Transverse colon (tissue), 4 donors: ENCODE results near the gene MATN1. TPM values are rescaled to one million over a fixed set of nuclear protein-coding genes. Genes with fewer than 3 reads are reported as not detected.

Experiments used
- DNase-seq: peaks from one replicate; pipeline ENCODE4 v3.0.0-alpha.2; 2019
- H3K27ac ChIP-seq, 4 donors: fragments of 200-600 bp; sonication (generic); 2 replicates each; pipeline ENCODE4 v1.5.1; 2016 to 2018; ENCODE audit warnings: inconsistent platforms in 4 of 4
- H3K27me3 ChIP-seq: fragments of 200-600 bp; sonication (generic); 2 replicates; pipeline ENCODE4 v1.5.1; 2017; ENCODE audit warnings: inconsistent platforms
- H3K36me3 ChIP-seq, 4 donors: fragments of 200-600 bp; sonication (generic); 2 replicates each; pipeline ENCODE4 v1.5.1; 2017 to 2019; ENCODE audit warnings: inconsistent platforms in 4 of 4
- H3K4me1 ChIP-seq, 4 donors: fragments of 200-600 bp; sonication (generic); 2 replicates each; pipeline ENCODE4 v1.5.1; 2017 to 2020; ENCODE audit warnings: inconsistent platforms in 4 of 4
- H3K4me3 ChIP-seq, 4 donors: fragments of 200-600 bp; sonication (generic); 1 replicate in 1 of 4; 2 replicates in 3 of 4; pipeline versions ENCODE4 v1.5.1 to v1.6.1; 2017 to 2019; ENCODE audit warnings: inconsistent platforms in 4 of 4
- H3K9me3 ChIP-seq, 2 donors: fragments of 200-600 bp; sonication (generic); 2 replicates each; pipeline ENCODE4 v1.5.1; 2017 to 2019; ENCODE audit warnings: inconsistent platforms in 2 of 2
- EP300 ChIP-seq: sonication (generic); formaldehyde crosslinking; IDR thresholded peaks from one replicate; pipeline ENCODE4 v1.6.1; 2017; ENCODE audit warnings: antibody characterized with exemption, low read depth
- POLR2A ChIP-seq: fragments of 450-650 bp; IDR thresholded peaks from one replicate; pipeline ENCODE4 v1.6.1; 2016; ENCODE audit warnings: antibody characterized with exemption, mild to moderate bottlenecking, moderate library complexity
- POLR2AphosphoS5 ChIP-seq, 3 donors: sonication (generic); formaldehyde crosslinking; IDR thresholded peaks; one replicate each; pipeline ENCODE4 v1.6.1; 2016; ENCODE audit warnings: antibody characterized with exemption in 3 of 3
- WGBS, 2 donors: methylation state at CpG; one replicate each; pipeline ENCODE4 v1.1.5; 2018; ENCODE audit warnings: low coverage in 1 of 2; 5-methylcytosine and 5-hydroxymethylcytosine counted together
- in situ Hi-C, 4 donors: fragments of 200-750 bp; cut with MboI; loops; one replicate each; pipeline versions ENCODE4 v1.15.0 to v1.15.1; 2017; ENCODE audit warnings: low sequenced_read_pairs in 3 of 4, low pct_ligation_motif_present in 1 of 4, low pct_unique_long_range_greater_than_20kb in 1 of 4
- intact Hi-C: fragments of 100-400 bp; cut with DNase I; formaldehyde crosslinking; loops from one replicate; pipeline ENCODE4 v1.15.1; 2023; ENCODE audit warnings: low total_unique reads
- total RNA-seq, 4 donors: library from RNA; depleted of rRNA; stranded (reverse); fragments of >200 nt; gene quantifications; one replicate each; pipeline ENCODE4 v1.1.0, GENCODE V29; 2016
- TF ChIP-seq, protein P1 (sequence below), 5 experiments: fragments of 200-600 bp in 3 of 5; fragments of 450-650 bp in 2 of 5; sonication (generic) in 3 of 5; IDR thresholded peaks; 1 replicate in 2 of 5; 2 replicates in 3 of 5; pipeline ENCODE4 v1.5.1; 2016 to 2017; ENCODE audit warnings: antibody characterized with exemption in 5 of 5, inconsistent platforms in 3 of 5, mild to moderate bottlenecking in 2 of 5, moderate library complexity in 1 of 5

MATN1 gene
- total RNA-seq, 4 donors from 2014 or later, result not detected

DNA sequence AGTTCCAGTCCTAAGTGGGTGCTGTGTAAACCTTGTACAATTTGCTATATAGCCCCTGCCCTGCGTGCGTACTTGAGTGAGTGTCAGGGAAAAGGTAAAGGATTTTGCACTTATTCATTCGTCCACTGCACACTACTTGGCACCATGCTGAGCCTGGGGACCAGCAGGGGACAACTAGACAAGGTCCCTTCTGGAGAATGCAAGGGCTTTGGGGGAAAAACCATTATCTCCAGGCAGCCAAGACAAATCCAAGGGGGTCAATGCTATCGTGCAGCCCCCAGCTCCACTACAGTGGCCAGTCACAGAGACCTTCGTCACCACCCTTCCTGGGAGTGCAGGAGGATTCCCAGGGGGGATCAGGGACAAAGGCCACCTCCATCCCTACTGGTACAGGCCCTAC, 39.7 kb downstream of the MATN1 start:
- peaks cover 48% of the 10 kb centered on the region for H3K27me3 ChIP-seq
- WGBS, 2 donors, result 48 to 68% methylated on average over 4 to 5 of the region's 5 CpGs
- H3K27ac ChIP-seq, result no peak overlapping the region

DNA sequence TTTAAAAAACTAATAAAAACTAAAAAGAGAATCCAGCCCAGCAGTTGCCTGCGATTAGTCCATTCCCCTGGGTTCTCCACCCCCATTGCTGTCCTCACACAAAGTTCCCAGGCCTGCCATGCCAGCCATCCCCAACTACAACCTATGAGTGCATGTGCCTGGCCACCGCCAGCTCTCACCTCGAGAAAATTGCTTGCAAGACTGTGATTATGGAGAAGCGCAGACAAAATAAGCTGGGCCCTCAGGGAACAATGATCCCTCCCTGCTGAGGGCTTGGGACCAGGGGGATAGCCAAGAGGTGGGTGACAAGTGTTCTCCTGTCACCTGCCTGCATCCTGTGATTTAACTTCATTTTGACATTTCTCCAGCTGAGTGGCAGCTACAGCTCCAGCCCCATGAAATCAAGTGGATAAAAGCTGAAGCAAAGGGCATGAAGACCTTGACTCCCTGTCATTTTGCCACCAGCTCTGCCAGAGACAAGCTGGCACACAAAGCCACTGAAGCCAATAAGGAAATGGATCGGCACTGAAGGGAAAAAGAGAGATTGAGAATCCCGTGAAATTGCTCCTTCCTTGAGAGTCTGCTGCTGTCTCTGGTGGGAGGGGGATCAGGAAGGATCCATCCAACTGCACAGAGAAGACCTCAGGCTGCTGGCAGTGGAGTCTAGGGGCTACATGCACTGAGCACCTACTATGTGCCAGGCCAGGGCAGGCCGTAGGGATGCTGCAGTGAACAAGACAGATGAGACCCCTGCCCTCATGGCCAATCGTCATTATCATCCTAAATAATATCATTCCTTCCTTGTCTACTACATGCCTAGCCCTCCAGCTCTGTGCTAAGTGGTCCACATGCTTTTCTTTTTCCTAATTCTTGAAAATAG, 40.7 kb downstream of the MATN1 start:
- 60 to 61% methylated on average over 1 to 8 of the region's 8 CpGs for WGBS, 2 donors
- peaks cover 4 to 10% (median 7%) of the 10 kb centered on the region in 4 donors for H3K4me1 ChIP-seq
- in situ Hi-C loops, result loop anchor here in 1 of 4 donors (25.0 kb wide), 1 partner anchor 1445 kb away; the partner anchor contains the start of genes MECR and PTPRU
- TF ChIP-seq POLR2A (no peak), POLR2AphosphoS5 (IDR thresholded peaks at IDR 0.05) (no peak), EP300 (no peak)
- TF ChIP-seq, protein P1, sequence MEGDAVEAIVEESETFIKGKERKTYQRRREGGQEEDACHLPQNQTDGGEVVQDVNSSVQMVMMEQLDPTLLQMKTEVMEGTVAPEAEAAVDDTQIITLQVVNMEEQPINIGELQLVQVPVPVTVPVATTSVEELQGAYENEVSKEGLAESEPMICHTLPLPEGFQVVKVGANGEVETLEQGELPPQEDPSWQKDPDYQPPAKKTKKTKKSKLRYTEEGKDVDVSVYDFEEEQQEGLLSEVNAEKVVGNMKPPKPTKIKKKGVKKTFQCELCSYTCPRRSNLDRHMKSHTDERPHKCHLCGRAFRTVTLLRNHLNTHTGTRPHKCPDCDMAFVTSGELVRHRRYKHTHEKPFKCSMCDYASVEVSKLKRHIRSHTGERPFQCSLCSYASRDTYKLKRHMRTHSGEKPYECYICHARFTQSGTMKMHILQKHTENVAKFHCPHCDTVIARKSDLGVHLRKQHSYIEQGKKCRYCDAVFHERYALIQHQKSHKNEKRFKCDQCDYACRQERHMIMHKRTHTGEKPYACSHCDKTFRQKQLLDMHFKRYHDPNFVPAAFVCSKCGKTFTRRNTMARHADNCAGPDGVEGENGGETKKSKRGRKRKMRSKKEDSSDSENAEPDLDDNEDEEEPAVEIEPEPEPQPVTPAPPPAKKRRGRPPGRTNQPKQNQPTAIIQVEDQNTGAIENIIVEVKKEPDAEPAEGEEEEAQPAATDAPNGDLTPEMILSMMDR (IDR thresholded peaks at IDR 0.05), result no peak
- no peak overlapping the region for H3K4me3 ChIP-seq
- H3K27ac ChIP-seq, result no peak overlapping the region
- peaks cover 48% of the 10 kb centered on the region for H3K27me3 ChIP-seq
- no peaks in the 10 kb centered on the region for H3K36me3 ChIP-seq
- no peaks in the 10 kb centered on the region for H3K9me3 ChIP-seq
- intact Hi-C loops, result no loop called here
- no peak for DNase-seq

More for the DNA sequence above, 39.7 kb downstream of the MATN1 start:
- no peaks in the 10 kb centered on the region for H3K9me3 ChIP-seq
- no peak for DNase-seq
- no peaks in the 10 kb centered on the region for H3K36me3 ChIP-seq
- H3K4me3 ChIP-seq, result no peak overlapping the region
- in situ Hi-C loops, result loop anchor here in 1 of 4 donors (25.0 kb wide), 1 partner anchor 1446 kb away; the partner anchor contains the start of genes MECR and PTPRU
- TF ChIP-seq EP300 (no peak), POLR2AphosphoS5 (IDR thresholded peaks at IDR 0.05) (no peak), POLR2A (no peak)
- TF ChIP-seq, protein P1 (IDR thresholded peaks at IDR 0.05), result no peak
- intact Hi-C loops, result no loop called here
- peaks cover 4 to 8% (median 6%) of the 10 kb centered on the region in 4 donors for H3K4me1 ChIP-seq

DNA sequence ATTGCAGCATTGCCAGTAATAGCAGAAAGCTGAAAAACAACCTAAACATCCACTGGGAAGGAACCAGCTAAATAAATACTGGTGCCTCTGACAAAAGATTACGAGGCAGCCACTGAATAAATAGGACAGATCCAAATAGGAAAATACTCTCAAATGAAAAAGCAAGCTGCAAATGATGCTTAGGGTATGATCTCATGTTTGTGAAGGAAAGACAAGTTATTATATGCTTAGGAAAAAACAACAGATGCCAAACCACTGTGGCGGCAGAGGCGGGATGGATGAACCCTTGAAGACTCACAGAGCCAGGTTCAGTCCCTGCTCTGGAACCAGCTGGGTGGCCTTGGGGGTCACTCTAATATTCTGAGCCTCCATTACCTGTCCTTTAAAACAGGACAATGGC, 41.6 kb downstream of the MATN1 start:
- Histone ChIP-seq H3K36me3 (no peaks in the 10 kb centered on the region), H3K9me3 (no peaks in the 10 kb centered on the region), H3K27ac (no peak overlapping the region), H3K4me3 (no peak overlapping the region), H3K4me1 (peaks cover 4 to 16% (median 7%) of the 10 kb centered on the region in 4 donors), H3K27me3 (peaks cover 48% of the 10 kb centered on the region)
- TF ChIP-seq EP300 (no peak), POLR2A (no peak), POLR2AphosphoS5 (IDR thresholded peaks at IDR 0.05) (no peak)
- TF ChIP-seq, protein P1 (IDR thresholded peaks at IDR 0.05), result no peak
- 17 to 65% methylated on average over 1 to 3 of the region's 3 CpGs for WGBS, 2 donors
- in situ Hi-C loops, result loop anchor here in 1 of 4 donors (25.0 kb wide), 1 partner anchor 1444 kb away; the partner anchor contains the start of genes MECR and PTPRU
- intact Hi-C loops, result no loop called here
- DNase-seq, result no peak

DNA sequence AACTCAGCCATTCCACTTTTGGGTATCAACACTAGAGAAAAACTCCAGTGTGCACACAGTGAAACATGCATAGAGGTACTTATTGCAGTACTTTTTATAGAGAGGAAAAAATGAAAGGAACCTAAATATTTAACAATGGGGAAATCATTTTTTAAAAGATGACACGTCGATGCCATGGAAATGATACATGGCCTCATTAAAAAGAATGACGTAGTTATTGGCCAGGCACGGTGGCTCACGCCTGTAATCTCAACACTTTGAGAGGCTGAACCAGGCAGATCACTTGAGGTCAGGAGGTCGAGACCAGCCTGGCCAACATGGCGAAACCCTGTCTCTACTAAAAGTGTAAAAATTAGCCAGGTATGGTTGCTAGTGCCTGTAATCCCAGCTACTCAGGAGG, 42.5 kb downstream of the MATN1 start:
- in situ Hi-C loops, result loop anchor here in 1 of 4 donors (25.0 kb wide), 1 partner anchor 1444 kb away; the partner anchor contains the start of genes MECR and PTPRU
- Histone ChIP-seq H3K4me3 (no peak overlapping the region), H3K9me3 (peaks cover 0 to 4% of the 10 kb centered on the region in 2 donors), H3K36me3 (no peaks in the 10 kb centered on the region), H3K4me1 (peaks cover 4 to 16% (median 9%) of the 10 kb centered on the region in 4 donors), H3K27ac (peak overlapping the region in 2 of 4 donors; percentile 17 to 51), H3K27me3 (peaks cover 39% of the 10 kb centered on the region)
- 64 to 77% methylated on average over 6 to 7 of the region's 7 CpGs for WGBS, 2 donors
- intact Hi-C loops, result no loop called here
- TF ChIP-seq POLR2A, result no peak
- peak in 1 of 3 donors; percentile 20 for TF ChIP-seq POLR2AphosphoS5 (IDR thresholded peaks at IDR 0.05)
- DNase-seq, result no peak
